K562 (cell line): ENCODE measurements around the gene ARAP1.

Source experiments
- CBX5 ChIP-seq: IDR thresholded peaks from 2 replicates; pipeline ENCODE4 v1.6.1; 2014; ENCODE audit warnings: low read depth, borderline replicate concordance
- CTCF ChIP-seq, 3 experiments: IDR thresholded peaks in 2 of 3; conservative IDR thresholded peaks in 1 of 3; 2 replicates each; pipeline ENCODE4 v1.5.1; 2011 to 2012; ENCODE audit warnings: low read length in 3 of 3, mild to moderate bottlenecking in 3 of 3, control low read depth in 2 of 3, improper control_type of control experiment in 1 of 3, inconsistent platforms in 1 of 3, low read depth in 1 of 3, mixed read lengths in 1 of 3, moderate library complexity in 1 of 3; ENCODE audit not compliant: insufficient read depth in 2 of 3
- EZH2 ChIP-seq: IDR thresholded peaks from 2 replicates; pipeline ENCODE4 v1.6.1; 2012; ENCODE audit warnings: low read depth, mild to moderate bottlenecking, inconsistent platforms, low read length, borderline replicate concordance
- GABPB2 ChIP-seq: fragments of 250-450 bp; sonication (Bioruptor Pico); conservative IDR thresholded peaks from 2 replicates; pipeline ENCODE4 v1.5.1; 2021; ENCODE audit warnings: mild to moderate bottlenecking
- HNRNPK ChIP-seq: fragments of 200-400 bp; formaldehyde crosslinking; IDR thresholded peaks from one replicate; pipeline ENCODE4 v1.6.1; 2018; ENCODE audit warnings: mild to moderate bottlenecking, low read depth, low read length; ENCODE audit not compliant: poor library complexity, severe bottlenecking
- MEF2D ChIP-seq: conservative IDR thresholded peaks from 2 replicates; pipeline ENCODE4 v1.6.1; 2016; ENCODE audit warnings: low read depth, missing genetic modification characterization, missing compliant biosample characterization
- MYC ChIP-seq, 2 experiments: fragments of 250-450 bp in 1 of 2; sonication (Bioruptor Pico) in 1 of 2; IDR thresholded peaks; 2 replicates each; pipeline versions ENCODE4 v1.5.1 to v1.6.1; 2012 to 2021; ENCODE audit warnings: low read depth in 2 of 2, borderline replicate concordance in 1 of 2, improper control_type of control experiment in 1 of 2, low read length in 1 of 2, mild to moderate bottlenecking in 1 of 2, moderate library complexity in 1 of 2
- SNIP1 ChIP-seq: fragments of 450-650 bp; IDR thresholded peaks from 2 replicates; pipeline ENCODE4 v1.7.1; 2017; ENCODE audit warnings: low read depth, mild to moderate bottlenecking
- TAF7 ChIP-seq: fragments of 450-650 bp; IDR thresholded peaks from 2 replicates; pipeline ENCODE4 v1.6.1; 2016; ENCODE audit warnings: missing genetic modification characterization, missing compliant biosample characterization
- ZNF280A ChIP-seq: fragments of 450-650 bp; IDR thresholded peaks from 2 replicates; pipeline ENCODE4 v1.6.1; 2018; ENCODE audit warnings: mild to moderate bottlenecking, low read depth; ENCODE audit not compliant: partially characterized antibody

GRCh38 chr11:72753341-72754148 is 1.3 kb upstream of the ARAP1 start:
- TF ChIP-seq ZNF280A (no peak), MEF2D (tag) (no peak), SNIP1 (no peak), EZH2 (no peak), MYC (IDR thresholded peaks at IDR 0.05; ENCODE audit: low read depth, low read length) (no peak), MYC (CRISPR knock-in tag; IDR thresholded peaks at IDR 0.05; ENCODE audit: borderline replicate concordance, low read depth) (no peak), CBX5 (no peak), GABPB2 (CRISPR knock-in tag) (no peak), HNRNPK (no peak), TAF7 (tag) (no peak), CTCF (IDR thresholded peaks at IDR 0.05 in 2 of 3, conservative IDR thresholded peaks at IDR 0.05 in 1 of 3; ENCODE audit: insufficient read depth in 2 of 3, low read depth in 1 of 3, low read length in 3 of 3) (peak; percentile 28 to 36 (median 30); a peak in 3 of 6 replicates)
